Measurements from ENCODE around the gene GFY. TPM values are rescaled to one million over a fixed set of nuclear protein-coding genes. Genes with fewer than 3 reads are reported as not detected.

The GFY gene
- total RNA-seq (2014; rRNA removed; shearing (Covaris generic); ENCODE audit: low replicate concordance), result 0.18 and 0.34 TPM in 2 replicates

GRCh38 chr19:49425178-49425577 lies at the start of gene GFY:
TSS of gene GFY (plus strand) at chr19:49425388. CDS start at chr19:49426431, 1,043 bp downstream.
- H3K36me3 ChIP-seq (ENCODE audit: insufficient read depth, low read length), result no peaks in the 10 kb centered on the region
- H3K4me3 ChIP-seq (ENCODE audit: low read length), result no peak within 1 kb of the TSS; the same call in 1 of the 2 replicates
- no peak for DNase-seq
- H4K20me1 ChIP-seq (ENCODE audit: insufficient read depth, low read depth, low read length), result no peaks in the 10 kb centered on the region
- H2AFZ ChIP-seq (ENCODE audit: low read length), result no peak within 1 kb of the TSS
- peak within 1 kb of the TSS; percentile 13; the same call in 1 of the 2 replicates for H3K9ac ChIP-seq (ENCODE audit: low read length)
- H3K79me2 ChIP-seq (ENCODE audit: low read length), result no peaks in the 10 kb centered on the region
- peak within 1 kb of the TSS; percentile 52 for H3K4me2 ChIP-seq (ENCODE audit: low read depth, low read length, poor library complexity, severe bottlenecking)
- no peaks in the 10 kb centered on the region for H3K27me3 ChIP-seq (ENCODE audit: low read length)
- H3K4me1 ChIP-seq (ENCODE audit: low read length), result peaks cover 66% of the 10 kb centered on the region
- no peaks in the 10 kb centered on the region for H3K9me2 ChIP-seq (replicated peaks; ENCODE audit: insufficient read depth, low read length)
- H3K9me3 ChIP-seq (ENCODE audit: low read length), result no peaks in the 10 kb centered on the region
- H3K27ac ChIP-seq (ENCODE audit: low read length), result no peak within 1 kb of the TSS

GRCh38 chr19:49378512-49378911 lies 46.7 kb upstream of the GFY start:
- H3K79me2 ChIP-seq (ENCODE audit: low read length), result no peaks in the 10 kb centered on the region
- peak overlapping the region; percentile 98 for H3K27ac ChIP-seq (ENCODE audit: low read length)
- no peaks in the 10 kb centered on the region for H3K9me2 ChIP-seq (replicated peaks; ENCODE audit: insufficient read depth, low read length)
- H3K4me3 ChIP-seq (ENCODE audit: low read length), result peak overlapping the region; percentile 12
- H3K4me1 ChIP-seq (ENCODE audit: low read length), result peaks cover 60% of the 10 kb centered on the region
- H3K9me3 ChIP-seq (ENCODE audit: low read length), result peaks cover 5% of the 10 kb centered on the region
- H3K36me3 ChIP-seq (ENCODE audit: insufficient read depth, low read length), result peaks cover 4% of the 10 kb centered on the region; the same call in 1 of the 2 replicates
- H3K4me2 ChIP-seq (ENCODE audit: low read depth, low read length, poor library complexity, severe bottlenecking), result peak overlapping the region; percentile 75
- H4K20me1 ChIP-seq (ENCODE audit: insufficient read depth, low read depth, low read length), result no peaks in the 10 kb centered on the region
- no peak overlapping the region for H2AFZ ChIP-seq (ENCODE audit: low read length)
- H3K9ac ChIP-seq (ENCODE audit: low read length), result peak overlapping the region; percentile 61
- no peaks in the 10 kb centered on the region for H3K27me3 ChIP-seq (ENCODE audit: low read length)
- DNase-seq, result peak; percentile 96

DNA sequence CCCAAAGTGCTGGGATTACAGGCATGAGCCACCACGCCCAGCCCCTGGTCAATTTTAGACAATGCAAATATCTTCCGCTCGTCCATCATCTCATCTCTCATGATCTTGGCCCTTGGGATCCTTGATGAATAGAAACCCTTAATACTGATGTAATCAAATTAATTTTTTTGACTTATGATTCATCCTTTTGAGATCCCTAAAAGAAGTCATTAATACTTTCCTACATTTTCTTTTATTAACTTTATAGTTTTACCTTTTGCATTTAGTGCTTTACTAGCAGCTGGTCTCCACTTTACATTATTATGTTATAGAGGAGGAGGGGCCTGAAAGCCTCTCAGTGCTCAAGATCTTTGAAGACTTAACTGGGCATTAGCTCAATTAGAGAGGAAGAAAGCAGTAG lies 44.8 kb upstream of the GFY start:
- peak overlapping the region; percentile 51 for H3K4me3 ChIP-seq (ENCODE audit: low read length)
- H3K27me3 ChIP-seq (ENCODE audit: low read length), result no peaks in the 10 kb centered on the region
- DNase-seq, result peak; percentile 95
- H3K4me1 ChIP-seq (ENCODE audit: low read length), result peaks cover 49% of the 10 kb centered on the region
- peak overlapping the region; percentile 71 for H3K9ac ChIP-seq (ENCODE audit: low read length)
- H4K20me1 ChIP-seq (ENCODE audit: insufficient read depth, low read depth, low read length), result no peaks in the 10 kb centered on the region
- H3K4me2 ChIP-seq (ENCODE audit: low read depth, low read length, poor library complexity, severe bottlenecking), result peak overlapping the region; percentile 75
- H3K27ac ChIP-seq (ENCODE audit: low read length), result peak overlapping the region; percentile 98
- H3K79me2 ChIP-seq (ENCODE audit: low read length), result no peaks in the 10 kb centered on the region
- peaks cover 9% of the 10 kb centered on the region for H3K9me3 ChIP-seq (ENCODE audit: low read length)
- H2AFZ ChIP-seq (ENCODE audit: low read length), result no peak overlapping the region
- H3K36me3 ChIP-seq (ENCODE audit: insufficient read depth, low read length), result peaks cover 4% of the 10 kb centered on the region; the same call in 1 of the 2 replicates
- no peaks in the 10 kb centered on the region for H3K9me2 ChIP-seq (replicated peaks; ENCODE audit: insufficient read depth, low read length)

DNA sequence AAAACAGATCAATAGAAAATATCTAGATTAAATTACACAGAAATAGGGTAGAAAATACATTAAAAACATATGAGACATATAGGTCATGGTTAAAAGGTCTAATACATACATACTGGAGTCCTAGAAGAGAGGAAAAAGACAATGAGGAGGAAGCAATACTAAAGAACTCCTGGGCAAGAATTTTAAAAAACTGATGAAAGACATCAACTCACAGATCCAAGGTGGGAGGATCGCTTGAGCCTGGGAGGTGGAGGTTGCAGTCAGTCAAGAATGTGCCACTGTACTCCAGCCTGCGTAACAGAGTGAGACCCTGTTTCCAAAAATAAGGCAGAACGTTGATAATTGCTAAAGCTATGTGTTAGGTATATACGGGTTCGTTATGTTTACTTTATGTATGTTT lies 42.5 kb upstream of the GFY start:
- no peak overlapping the region for H2AFZ ChIP-seq (ENCODE audit: low read length)
- H3K27me3 ChIP-seq (ENCODE audit: low read length), result no peaks in the 10 kb centered on the region
- H3K9me2 ChIP-seq (replicated peaks; ENCODE audit: insufficient read depth, low read length), result no peaks in the 10 kb centered on the region
- H3K9me3 ChIP-seq (ENCODE audit: low read length), result peaks cover 9% of the 10 kb centered on the region
- no peak overlapping the region for H3K27ac ChIP-seq (ENCODE audit: low read length)
- H3K36me3 ChIP-seq (ENCODE audit: insufficient read depth, low read length), result peaks cover 4% of the 10 kb centered on the region; the same call in 1 of the 2 replicates
- no peaks in the 10 kb centered on the region for H3K79me2 ChIP-seq (ENCODE audit: low read length)
- peaks cover 54% of the 10 kb centered on the region for H3K4me1 ChIP-seq (ENCODE audit: low read length)
- H3K4me3 ChIP-seq (ENCODE audit: low read length), result no peak overlapping the region
- no peak overlapping the region for H3K4me2 ChIP-seq (ENCODE audit: low read depth, low read length, poor library complexity, severe bottlenecking)
- no peak overlapping the region for H3K9ac ChIP-seq (ENCODE audit: low read length)
- H4K20me1 ChIP-seq (ENCODE audit: insufficient read depth, low read depth, low read length), result no peaks in the 10 kb centered on the region
- no peak for DNase-seq

DNA sequence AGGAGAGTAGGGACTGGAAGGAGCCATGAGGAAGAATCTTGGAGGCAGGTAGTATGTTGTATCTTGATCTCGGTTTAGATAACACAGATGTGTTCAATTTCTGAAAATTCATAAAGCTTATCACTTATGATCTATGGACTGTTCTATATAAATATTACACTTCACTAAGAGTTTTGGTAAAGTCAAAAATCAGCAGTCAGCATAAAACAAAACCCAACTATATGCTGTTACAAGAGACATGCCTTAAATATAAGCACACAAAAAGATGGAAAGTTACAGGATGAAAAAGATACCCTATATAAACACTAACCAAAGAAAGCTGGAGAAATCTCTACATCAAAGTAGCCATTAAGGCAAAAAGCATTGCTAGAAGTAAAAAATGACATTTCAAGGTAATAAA lies 41.6 kb upstream of the GFY start:
- H3K9me2 ChIP-seq (replicated peaks; ENCODE audit: insufficient read depth, low read length), result no peaks in the 10 kb centered on the region
- no peaks in the 10 kb centered on the region for H4K20me1 ChIP-seq (ENCODE audit: insufficient read depth, low read depth, low read length)
- peak overlapping the region; percentile 51 for H3K27ac ChIP-seq (ENCODE audit: low read length)
- no peak overlapping the region for H3K4me3 ChIP-seq (ENCODE audit: low read length)
- H3K9me3 ChIP-seq (ENCODE audit: low read length), result peaks cover 9% of the 10 kb centered on the region
- H3K27me3 ChIP-seq (ENCODE audit: low read length), result no peaks in the 10 kb centered on the region
- no peak for DNase-seq
- H3K79me2 ChIP-seq (ENCODE audit: low read length), result no peaks in the 10 kb centered on the region
- no peak overlapping the region for H2AFZ ChIP-seq (ENCODE audit: low read length)
- peaks cover 54% of the 10 kb centered on the region for H3K4me1 ChIP-seq (ENCODE audit: low read length)
- no peak overlapping the region for H3K9ac ChIP-seq (ENCODE audit: low read length)
- peaks cover 4% of the 10 kb centered on the region; the same call in 1 of the 2 replicates for H3K36me3 ChIP-seq (ENCODE audit: insufficient read depth, low read length)
- H3K4me2 ChIP-seq (ENCODE audit: low read depth, low read length, poor library complexity, severe bottlenecking), result no peak overlapping the region

- Histone ChIP-seq H4K20me1 (ENCODE audit: insufficient read depth, low read depth, low read length) (no peaks in the 10 kb centered on the region), H3K9me3 (ENCODE audit: low read length) (peaks cover 4% of the 10 kb centered on the region; the same call in 1 of the 2 replicates), H3K4me1 (ENCODE audit: low read length) (peaks cover 64% of the 10 kb centered on the region), H3K27ac (ENCODE audit: low read length) (peak within 1 kb of the TSS; percentile 96), H3K9ac (ENCODE audit: low read length) (peak within 1 kb of the TSS; percentile 75), H3K4me3 (ENCODE audit: low read length) (no peak within 1 kb of the TSS; the same call in 1 of the 2 replicates), H2AFZ (ENCODE audit: low read length) (no peak within 1 kb of the TSS), H3K27me3 (ENCODE audit: low read length) (no peaks in the 10 kb centered on the region), H3K4me2 (ENCODE audit: low read depth, low read length, poor library complexity, severe bottlenecking) (peak within 1 kb of the TSS; percentile 42), H3K79me2 (ENCODE audit: low read length) (no peaks in the 10 kb centered on the region), H3K36me3 (ENCODE audit: insufficient read depth, low read length) (no peaks in the 10 kb centered on the region), H3K9me2 (replicated peaks; ENCODE audit: insufficient read depth, low read length) (no peaks in the 10 kb centered on the region)
- no peak for DNase-seq
These were observed 37.2 kb upstream of the GFY start, which contains the start of gene KASH5 for GRCh38 chr19:49387936-49388372. TSS of gene KASH5 (plus strand) at chr19:49388249. CDS start at chr19:49390884, 2,635 bp downstream.

GRCh38 chr19:49389406-49389805 lies 35.8 kb upstream of the GFY start:
- DNase-seq, result peak; percentile 77
- Histone ChIP-seq H4K20me1 (ENCODE audit: insufficient read depth, low read depth, low read length) (no peaks in the 10 kb centered on the region), H3K36me3 (ENCODE audit: insufficient read depth, low read length) (no peaks in the 10 kb centered on the region), H3K9me2 (replicated peaks; ENCODE audit: insufficient read depth, low read length) (no peaks in the 10 kb centered on the region), H3K27me3 (ENCODE audit: low read length) (no peaks in the 10 kb centered on the region), H3K79me2 (ENCODE audit: low read length) (no peaks in the 10 kb centered on the region), H3K4me1 (ENCODE audit: low read length) (peaks cover 66% of the 10 kb centered on the region), H2AFZ (ENCODE audit: low read length) (no peak overlapping the region), H3K9me3 (ENCODE audit: low read length) (no peaks in the 10 kb centered on the region), H3K9ac (ENCODE audit: low read length) (peak overlapping the region; percentile 75), H3K27ac (ENCODE audit: low read length) (peak overlapping the region; percentile 96), H3K4me2 (ENCODE audit: low read depth, low read length, poor library complexity, severe bottlenecking) (peak overlapping the region; percentile 42), H3K4me3 (ENCODE audit: low read length) (no peak overlapping the region)

DNA sequence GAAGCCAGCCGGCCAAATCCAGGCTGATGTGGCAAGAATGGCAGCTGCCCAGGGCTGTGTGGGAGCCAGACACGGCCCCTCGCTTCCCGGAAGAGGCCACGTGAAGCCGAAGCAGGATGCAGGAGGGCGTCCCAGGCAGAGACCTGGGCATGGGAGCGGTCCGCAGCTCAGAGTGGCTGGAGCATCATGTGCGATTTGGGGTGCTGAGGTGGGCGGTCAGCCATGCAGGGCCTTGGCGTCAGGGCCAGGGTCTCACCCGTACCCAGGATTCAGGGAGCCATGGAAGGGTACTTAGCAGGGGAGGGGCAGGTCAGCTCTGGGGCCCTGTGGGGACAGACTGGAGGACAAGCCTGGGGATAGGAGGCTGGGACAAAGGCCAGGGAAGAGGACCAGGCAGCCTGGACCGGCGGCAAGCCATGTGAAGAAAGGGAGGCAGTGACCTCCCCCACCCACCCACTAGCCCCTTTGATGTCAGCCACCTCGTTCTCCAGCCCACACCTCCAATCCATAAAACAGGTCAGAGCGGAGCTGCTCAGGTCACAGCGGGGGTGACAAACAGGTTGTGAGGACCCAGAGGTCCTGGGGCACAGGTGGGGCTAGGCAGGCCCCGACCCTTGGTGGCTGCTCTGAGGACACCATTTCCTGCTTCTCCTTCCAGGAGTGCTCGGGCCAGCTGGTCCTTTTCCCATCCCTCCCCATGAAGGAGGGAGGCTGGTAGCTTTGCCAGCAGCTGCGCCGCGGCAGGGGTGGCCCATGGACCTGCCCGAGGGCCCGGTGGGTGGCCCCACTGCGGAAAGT lies 34.9 kb upstream of the GFY start:
- H2AFZ ChIP-seq (ENCODE audit: low read length), result no peak overlapping the region

More for the DNA sequence above, 34.9 kb upstream of the GFY start:
- Histone ChIP-seq H3K9me3 (ENCODE audit: low read length) (no peaks in the 10 kb centered on the region), H3K27me3 (ENCODE audit: low read length) (no peaks in the 10 kb centered on the region), H3K9me2 (replicated peaks; ENCODE audit: insufficient read depth, low read length) (no peaks in the 10 kb centered on the region), H3K36me3 (ENCODE audit: insufficient read depth, low read length) (no peaks in the 10 kb centered on the region), H3K79me2 (ENCODE audit: low read length) (no peaks in the 10 kb centered on the region), H3K27ac (ENCODE audit: low read length) (peak overlapping the region; percentile 96), H3K4me3 (ENCODE audit: low read length) (peak overlapping the region; percentile 37), H3K4me2 (ENCODE audit: low read depth, low read length, poor library complexity, severe bottlenecking) (peak overlapping the region; percentile 71), H3K9ac (ENCODE audit: low read length) (peak overlapping the region; percentile 75), H4K20me1 (ENCODE audit: insufficient read depth, low read depth, low read length) (no peaks in the 10 kb centered on the region), H3K4me1 (ENCODE audit: low read length) (peaks cover 66% of the 10 kb centered on the region)
- peak; percentile 75 for DNase-seq

Measured in Karpas-422 (cell line).